Epithelial cell of esophagus (primary cell): ENCODE data around the gene GPN1.
A peak's percentile ranks its signal among the peaks of the same experiment; 100 is the strongest.
"Not testable (repeated sequence)": the region's sequence is repeated elsewhere in the genome, so short reads cannot be mapped to it uniquely, and the experiment has no call there.

Experiments
- DNase-seq: peaks from one replicate; pipeline ENCODE4 v3.0.0; 2010; ENCODE audit warnings: low read depth
- H3K4me3 ChIP-seq: 2 replicates; pipeline ENCODE4 v1.5.1; 2011; ENCODE audit warnings: mild to moderate bottlenecking, low read length, control low read depth
- TF ChIP-seq, protein P1 (sequence below): IDR thresholded peaks from 2 replicates; pipeline ENCODE4 v1.5.1; 2011; ENCODE audit warnings: low read depth, mild to moderate bottlenecking, low read length, control low read depth, inconsistent platforms; ENCODE audit not compliant: insufficient read depth; ENCODE audit errors: missing control alignments

The GPN1 gene

DNA sequence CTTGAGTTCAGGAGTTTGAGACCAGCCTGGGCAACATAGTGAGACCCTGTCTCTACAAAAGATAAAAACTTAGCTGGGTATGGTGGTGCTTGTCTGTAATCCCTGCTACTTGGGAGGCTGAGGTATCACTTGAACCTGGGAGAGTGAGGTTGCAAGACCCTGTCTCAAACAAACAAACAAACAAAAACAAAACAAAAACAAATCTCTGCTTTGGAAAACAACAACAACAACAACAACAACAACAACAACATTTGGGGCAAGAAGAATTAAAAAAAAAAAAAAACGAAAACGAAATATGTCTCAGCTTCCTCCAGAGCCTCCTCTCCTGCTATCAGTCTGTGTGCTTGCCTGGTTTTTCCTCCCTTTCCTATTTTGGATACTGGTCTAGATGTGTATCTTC lies 51.7 kb downstream of the GPN1 start:
- TF ChIP-seq, protein P1, sequence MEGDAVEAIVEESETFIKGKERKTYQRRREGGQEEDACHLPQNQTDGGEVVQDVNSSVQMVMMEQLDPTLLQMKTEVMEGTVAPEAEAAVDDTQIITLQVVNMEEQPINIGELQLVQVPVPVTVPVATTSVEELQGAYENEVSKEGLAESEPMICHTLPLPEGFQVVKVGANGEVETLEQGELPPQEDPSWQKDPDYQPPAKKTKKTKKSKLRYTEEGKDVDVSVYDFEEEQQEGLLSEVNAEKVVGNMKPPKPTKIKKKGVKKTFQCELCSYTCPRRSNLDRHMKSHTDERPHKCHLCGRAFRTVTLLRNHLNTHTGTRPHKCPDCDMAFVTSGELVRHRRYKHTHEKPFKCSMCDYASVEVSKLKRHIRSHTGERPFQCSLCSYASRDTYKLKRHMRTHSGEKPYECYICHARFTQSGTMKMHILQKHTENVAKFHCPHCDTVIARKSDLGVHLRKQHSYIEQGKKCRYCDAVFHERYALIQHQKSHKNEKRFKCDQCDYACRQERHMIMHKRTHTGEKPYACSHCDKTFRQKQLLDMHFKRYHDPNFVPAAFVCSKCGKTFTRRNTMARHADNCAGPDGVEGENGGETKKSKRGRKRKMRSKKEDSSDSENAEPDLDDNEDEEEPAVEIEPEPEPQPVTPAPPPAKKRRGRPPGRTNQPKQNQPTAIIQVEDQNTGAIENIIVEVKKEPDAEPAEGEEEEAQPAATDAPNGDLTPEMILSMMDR, result no peak
- no peak overlapping the region for H3K4me3 ChIP-seq
- no peak for DNase-seq

- DNase-seq, result peak; percentile 48
- no peak overlapping the region for H3K4me3 ChIP-seq
- TF ChIP-seq, protein P1, result no peak
These were observed 53.0 kb downstream of the GPN1 start for GRCh38 chr2:27681841-27682240.

DNA sequence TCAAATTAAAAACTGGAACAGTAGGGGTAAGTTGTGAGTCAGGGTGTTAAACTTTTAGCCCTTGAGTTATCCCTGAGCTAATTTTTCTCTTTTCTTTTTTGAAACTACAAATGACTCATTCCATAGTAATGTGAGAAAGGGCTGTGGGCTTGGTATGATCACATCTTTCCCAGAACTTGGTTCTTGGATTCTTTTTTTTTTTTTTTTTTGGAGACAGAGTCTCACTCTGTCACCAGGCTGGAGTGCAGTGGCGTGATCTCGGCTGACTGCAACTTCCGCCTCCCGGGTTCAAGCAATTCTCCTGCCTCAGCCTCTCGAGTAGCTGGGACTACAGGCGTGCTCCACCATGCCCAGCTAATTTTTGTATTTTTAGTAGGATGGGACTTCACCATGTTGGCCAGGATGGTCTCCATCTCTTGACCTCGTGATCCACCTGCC lies 53.5 kb downstream of the GPN1 start:
- H3K4me3 ChIP-seq, result not testable (repeated sequence)
- peak; percentile 89 for DNase-seq

GRCh38 chr2:27683390-27684071 lies 54.7 kb downstream of the GPN1 start:
- H3K4me3 ChIP-seq, result no peak overlapping the region
- TF ChIP-seq, protein P1, result peak; percentile 92
- peak; percentile 94 for DNase-seq

DNA sequence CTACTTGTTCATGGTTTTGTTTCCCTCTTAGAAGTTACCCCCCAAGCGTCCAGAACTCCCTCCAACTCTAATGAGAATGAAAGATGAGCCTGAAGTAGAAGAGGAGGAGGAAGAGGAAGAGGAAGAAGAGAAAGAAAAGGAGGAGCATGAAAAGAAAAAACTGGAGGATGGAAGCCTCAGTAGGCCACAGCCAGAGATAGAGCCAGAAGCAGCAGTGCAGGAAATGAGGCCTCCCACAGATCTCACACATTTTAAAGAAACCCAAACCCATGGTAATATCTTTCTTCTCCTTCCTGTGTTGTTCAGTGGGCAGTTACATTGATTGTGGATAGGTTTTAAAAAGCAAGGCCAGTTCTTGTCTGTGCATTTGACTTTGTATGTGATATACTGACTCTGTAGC lies 56.2 kb downstream of the GPN1 start:
- not testable (repeated sequence) for H3K4me3 ChIP-seq, DNase-seq

GRCh38 chr2:27685577-27685976 lies 56.7 kb downstream of the GPN1 start:
- no peak overlapping the region for H3K4me3 ChIP-seq
- TF ChIP-seq, protein P1, result no peak
- DNase-seq, result no peak

- DNase-seq, result peak; percentile 88
- H3K4me3 ChIP-seq, result no peak overlapping the region
- TF ChIP-seq, protein P1, result no peak
These were observed 58.4 kb downstream of the GPN1 start for GRCh38 chr2:27687232-27687631.

- TF ChIP-seq, protein P1, result no peak
- DNase-seq, result peak; percentile 87
- H3K4me3 ChIP-seq, result no peak overlapping the region
These were observed 60.6 kb downstream of the GPN1 start for GRCh38 chr2:27689424-27689823.
